SK-N-SH (cell line): ENCODE measurements around the gene S100A10. TPM values are rescaled to one million over a fixed set of nuclear protein-coding genes. Genes with fewer than 3 reads are reported as not detected.

Experiments
- CTCF ChIA-PET: fragments of 300-600, 350-600 bp; formaldehyde crosslinking; extraction: SDS; loops from one replicate; lab custom pipeline; 2021; lab: Yijun Ruan, JAX
- POLR2A ChIA-PET: fragments of 350-600 bp; sonication (Branson Sonifier 250); formaldehyde crosslinking; extraction: SDS; loops from one replicate; lab custom pipeline; 2020; ENCODE audit warnings: antibody characterized with exemption, inconsistent platforms; lab: Yijun Ruan, JAX
- DNase-seq: peaks from one replicate; pipeline ENCODE4 v3.0.0; 2012
- H2AFZ ChIP-seq: fragments of 200-600 bp; sonication (generic); 2 replicates; pipeline ENCODE4 v1.8.1; 2016; ENCODE audit warnings: antibody characterized with exemption, mild to moderate bottlenecking, low read depth
- H3F3A ChIP-seq: fragments of 200-600 bp; sonication (generic); replicated peaks from 2 replicates; pipeline ENCODE3; 2016; ENCODE audit warnings: antibody characterized with exemption, mild to moderate bottlenecking; ENCODE audit not compliant: insufficient read depth
- H3K27ac ChIP-seq, 2 experiments: fragments of 200-500 bp in 1 of 2; fragments of 200-600 bp in 1 of 2; sonication (Bioruptor generic) in 1 of 2; sonication (generic), shearing (Covaris generic) in 1 of 2; 2 replicates each; pipeline versions ENCODE4 v1.5.1 to v1.6.1; 2014 to 2016; ENCODE audit warnings: low read depth in 2 of 2, inconsistent platforms in 1 of 2, low read length in 1 of 2, mild to moderate bottlenecking in 1 of 2, mixed read lengths in 1 of 2
- H3K27me3 ChIP-seq: fragments of 200-600 bp; sonication (generic), shearing (Covaris generic); 2 replicates; pipeline ENCODE4 v1.6.1; 2016; ENCODE audit warnings: mixed run types; ENCODE audit not compliant: insufficient read depth
- H3K36me3 ChIP-seq, 2 experiments: fragments of 200-500 bp in 1 of 2; fragments of 200-600 bp in 1 of 2; sonication (Bioruptor generic) in 1 of 2; sonication (generic) in 1 of 2; replicated peaks in 1 of 2; 2 replicates each; pipeline versions ENCODE3 to v1.5.1; 2014 to 2016; ENCODE audit warnings: low read length in 1 of 2, mild to moderate bottlenecking in 1 of 2; ENCODE audit not compliant: insufficient read depth in 2 of 2, control insufficient read depth in 1 of 2
- H3K4me1 ChIP-seq, 2 experiments: fragments of 200-500 bp in 1 of 2; fragments of 200-600 bp in 1 of 2; sonication (Bioruptor generic) in 1 of 2; sonication (generic), shearing (Covaris generic) in 1 of 2; 2 replicates each; pipeline versions ENCODE4 v1.5.1 to v1.6.1; 2014 to 2016; ENCODE audit warnings: low read depth in 1 of 2, low read length in 1 of 2, mixed run types in 1 of 2; ENCODE audit not compliant: insufficient read depth in 2 of 2, control insufficient read depth in 1 of 2
- H3K4me2 ChIP-seq: fragments of 200-600 bp; sonication (generic), shearing (Covaris generic); 2 replicates; pipeline ENCODE4 v1.6.1; 2017; ENCODE audit warnings: mixed run types
- H3K4me3 ChIP-seq, 2 experiments: fragments of 200-500 bp in 1 of 2; fragments of 200-600 bp in 1 of 2; sonication (Bioruptor generic) in 1 of 2; sonication (generic), shearing (Covaris generic) in 1 of 2; 2 replicates each; pipeline versions ENCODE4 v1.5.1 to v1.8.1; 2014 to 2016; ENCODE audit warnings: low read depth in 2 of 2, inconsistent platforms in 1 of 2, low read length in 1 of 2, mild to moderate bottlenecking in 1 of 2, mixed read lengths in 1 of 2, moderate library complexity in 1 of 2
- H3K79me2 ChIP-seq: fragments of 200-600 bp; sonication (generic); 2 replicates; pipeline ENCODE4 v1.8.1; 2017; ENCODE audit warnings: mild to moderate bottlenecking; ENCODE audit not compliant: insufficient read depth
- H3K9ac ChIP-seq: fragments of 200-600 bp; sonication (generic); 2 replicates; pipeline ENCODE4 v1.6.1; 2017; ENCODE audit warnings: mixed run types
- H3K9me2 ChIP-seq: fragments of 200-600 bp; sonication (generic); 2 replicates; pipeline ENCODE4 v1.6.1; 2017; ENCODE audit warnings: mixed run types
- H3K9me3 ChIP-seq: fragments of 200-600 bp; sonication (generic); 2 replicates; pipeline ENCODE4 v1.6.1; 2017; ENCODE audit warnings: mixed run types, mild to moderate bottlenecking, moderate library complexity
- H4K20me1 ChIP-seq: fragments of 200-600 bp; sonication (generic); 2 replicates; pipeline ENCODE4 v1.6.1; 2017; ENCODE audit warnings: mild to moderate bottlenecking, mixed run types; ENCODE audit not compliant: insufficient read depth
- ELF1 ChIP-seq: IDR thresholded peaks from 2 replicates; pipeline ENCODE4 v1.4.0; 2012
- FOSL2 ChIP-seq: IDR thresholded peaks from 2 replicates; pipeline ENCODE4 v1.4.0; 2012; ENCODE audit warnings: low read depth, mild to moderate bottlenecking, moderate library complexity, borderline replicate concordance
- FOXJ3 ChIP-seq: sonication (generic); formaldehyde crosslinking; IDR thresholded peaks from 2 replicates; pipeline ENCODE4 v1.5.1; 2020; ENCODE audit warnings: mild to moderate bottlenecking, missing genetic modification reagents
- FOXM1 ChIP-seq: IDR thresholded peaks from 2 replicates; pipeline ENCODE4 v1.4.0; 2012; ENCODE audit warnings: low read depth, mild to moderate bottlenecking
- GATA2 ChIP-seq: sonication (generic); formaldehyde crosslinking; IDR thresholded peaks from 2 replicates; pipeline ENCODE4 v1.5.0; 2020; ENCODE audit warnings: mild to moderate bottlenecking, missing genetic modification reagents
- JUND ChIP-seq: IDR thresholded peaks from 2 replicates; pipeline ENCODE4 v1.4.0; 2012
- MEF2A ChIP-seq: IDR thresholded peaks from 2 replicates; pipeline ENCODE4 v1.4.0; 2012; ENCODE audit warnings: low read depth, borderline replicate concordance
- MXI1 ChIP-seq: IDR thresholded peaks from 2 replicates; pipeline ENCODE4 v1.6.1; 2012; ENCODE audit warnings: mild to moderate bottlenecking, low read depth, low read length, improper control_type of control experiment
- NFIC ChIP-seq: IDR thresholded peaks from 2 replicates; pipeline ENCODE4 v1.4.0; 2012; ENCODE audit warnings: borderline replicate concordance
- POLR2AphosphoS5 ChIP-seq: IDR thresholded peaks from 2 replicates; pipeline ENCODE4 v1.6.1; 2012; ENCODE audit warnings: low read depth, low read length
- RAD21 ChIP-seq: IDR thresholded peaks from 2 replicates; pipeline ENCODE4 v1.6.1; 2012; ENCODE audit warnings: mild to moderate bottlenecking, low read length
- RCOR1 ChIP-seq: fragments of 150-350 bp; IDR thresholded peaks from 2 replicates; pipeline ENCODE4 v1.6.1; 2017; ENCODE audit warnings: antibody characterized with exemption, low read length
- RFX5 ChIP-seq: IDR thresholded peaks from 2 replicates; pipeline ENCODE4 v1.6.1; 2012; ENCODE audit warnings: mild to moderate bottlenecking, improper control_type of control experiment, low read length
- RXRA ChIP-seq: IDR thresholded peaks from 2 replicates; pipeline ENCODE4 v1.4.0; 2012; ENCODE audit warnings: low read depth, mild to moderate bottlenecking, borderline replicate concordance
- SIN3A ChIP-seq: IDR thresholded peaks from 2 replicates; pipeline ENCODE4 v1.6.1; 2012; ENCODE audit warnings: low read depth, mild to moderate bottlenecking, low read length, moderate library complexity, borderline replicate concordance
- SMC3 ChIP-seq: IDR thresholded peaks from 2 replicates; pipeline ENCODE4 v1.6.1; 2012; ENCODE audit warnings: low read depth, low read length, improper control_type of control experiment
- YY1 ChIP-seq: IDR thresholded peaks from 2 replicates; pipeline ENCODE4 v1.4.0; 2012; ENCODE audit warnings: low read depth, mild to moderate bottlenecking
- WGBS: methylation state at CpG from one replicate; pipeline ENCODE4 v1.1.6; 2017; ENCODE audit warnings: low lambda C conversion rate; 5-methylcytosine and 5-hydroxymethylcytosine counted together
- polyA plus RNA-seq, 3 experiments: library from polyadenylated mRNA; depleted of rRNA; stranded (reverse); fragments of >200 nt; gene quantifications; 2 replicates each; pipeline ENCODE4 v1.2.3, GENCODE V29; 2012
- TF ChIP-seq, protein P1 (sequence below): fragments of 150-350 bp; IDR thresholded peaks from 2 replicates; pipeline ENCODE4 v1.6.1; 2017; ENCODE audit warnings: antibody characterized with exemption, low read length, low read depth, borderline replicate concordance
- TF ChIP-seq, protein P2 (sequence below): IDR thresholded peaks from 2 replicates; pipeline ENCODE4; 2012
- TF ChIP-seq, protein P3 (sequence below): fragments of 200-600 bp; sonication (generic); IDR thresholded peaks from 2 replicates; pipeline ENCODE4 v1.6.1; 2017; ENCODE audit warnings: antibody characterized with exemption, mild to moderate bottlenecking, moderate library complexity

The S100A10 gene
- polyA plus RNA-seq, 1 of the 3 experiments (the other 2 are of a cell fraction) = 161 TPM

DNA sequence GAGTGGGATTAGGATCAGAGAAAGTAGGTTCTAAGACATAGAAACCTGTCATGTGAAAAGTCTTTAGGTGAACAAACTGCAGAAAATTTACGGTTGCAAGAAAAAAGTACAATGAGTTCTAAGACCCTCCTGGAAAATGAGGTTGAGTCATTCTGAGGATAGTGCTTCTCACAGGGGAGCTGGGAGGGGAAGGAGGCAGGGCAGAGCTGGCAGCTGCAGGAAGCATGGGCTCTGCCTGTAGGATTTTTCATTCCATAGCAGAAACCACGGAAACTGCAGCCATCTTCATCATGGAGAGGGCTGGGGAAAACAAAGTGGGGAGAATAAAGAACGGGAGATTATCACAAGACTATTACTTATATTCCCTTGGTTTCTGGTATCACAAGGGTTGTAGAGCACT, 58.5 kb downstream of the S100A10 start:
- Histone ChIP-seq H3K27me3 (peaks cover 17% of the 10 kb centered on the region), H4K20me1 (no peaks in the 10 kb centered on the region), H3K4me1 (no peaks in the 10 kb centered on the region), H3K27ac (no peak overlapping the region), H3K9ac (no peak overlapping the region), H3F3A (no peaks in the 10 kb centered on the region), H3K9me2 (no peaks in the 10 kb centered on the region), H2AFZ (0 out of 2 replicates have a peak overlapping the region, but pooled peaks have one; percentile 23), H3K36me3 (no peaks in the 10 kb centered on the region), H3K79me2 (no peaks in the 10 kb centered on the region), H3K4me3 (peak overlapping the region in 1 of 2 experiments; percentile 11; a peak in 1 of 4 replicates), H3K9me3 (no peaks in the 10 kb centered on the region), H3K4me2 (no peak overlapping the region)
- no peak for DNase-seq
- ChIA-PET CTCF (interaction anchor here (0.6 to 11.8 kb wide), 11 partner anchors 10 to 118 kb away, joined by 3 to 172 read pairs (median 4); no protein-coding TSS in a partner anchor), POLR2A (no interaction called here)
- 8% methylated on average over 3 of the region's 3 CpGs for whole genome bisulfite sequencing
- TF ChIP-seq MXI1 (no peak), RFX5 (no peak), FOXJ3 (CRISPR knock-in tag) (no peak), NFIC (no peak), FOSL2 (no peak), ELF1 (no peak), SIN3A (no peak), MEF2A (no peak), JUND (no peak), POLR2AphosphoS5 (no peak), YY1 (no peak), RAD21 (no peak), FOXM1 (no peak), GATA2 (CRISPR knock-in tag) (no peak), RCOR1 (no peak)
- TF ChIP-seq, protein P1, sequence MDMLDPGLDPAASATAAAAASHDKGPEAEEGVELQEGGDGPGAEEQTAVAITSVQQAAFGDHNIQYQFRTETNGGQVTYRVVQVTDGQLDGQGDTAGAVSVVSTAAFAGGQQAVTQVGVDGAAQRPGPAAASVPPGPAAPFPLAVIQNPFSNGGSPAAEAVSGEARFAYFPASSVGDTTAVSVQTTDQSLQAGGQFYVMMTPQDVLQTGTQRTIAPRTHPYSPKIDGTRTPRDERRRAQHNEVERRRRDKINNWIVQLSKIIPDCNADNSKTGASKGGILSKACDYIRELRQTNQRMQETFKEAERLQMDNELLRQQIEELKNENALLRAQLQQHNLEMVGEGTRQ = no peak
- TF ChIP-seq, protein P2, sequence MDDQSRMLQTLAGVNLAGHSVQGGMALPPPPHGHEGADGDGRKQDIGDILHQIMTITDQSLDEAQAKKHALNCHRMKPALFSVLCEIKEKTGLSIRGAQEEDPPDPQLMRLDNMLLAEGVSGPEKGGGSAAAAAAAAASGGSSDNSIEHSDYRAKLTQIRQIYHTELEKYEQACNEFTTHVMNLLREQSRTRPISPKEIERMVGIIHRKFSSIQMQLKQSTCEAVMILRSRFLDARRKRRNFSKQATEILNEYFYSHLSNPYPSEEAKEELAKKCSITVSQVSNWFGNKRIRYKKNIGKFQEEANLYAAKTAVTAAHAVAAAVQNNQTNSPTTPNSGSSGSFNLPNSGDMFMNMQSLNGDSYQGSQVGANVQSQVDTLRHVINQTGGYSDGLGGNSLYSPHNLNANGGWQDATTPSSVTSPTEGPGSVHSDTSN = no peak

DNA sequence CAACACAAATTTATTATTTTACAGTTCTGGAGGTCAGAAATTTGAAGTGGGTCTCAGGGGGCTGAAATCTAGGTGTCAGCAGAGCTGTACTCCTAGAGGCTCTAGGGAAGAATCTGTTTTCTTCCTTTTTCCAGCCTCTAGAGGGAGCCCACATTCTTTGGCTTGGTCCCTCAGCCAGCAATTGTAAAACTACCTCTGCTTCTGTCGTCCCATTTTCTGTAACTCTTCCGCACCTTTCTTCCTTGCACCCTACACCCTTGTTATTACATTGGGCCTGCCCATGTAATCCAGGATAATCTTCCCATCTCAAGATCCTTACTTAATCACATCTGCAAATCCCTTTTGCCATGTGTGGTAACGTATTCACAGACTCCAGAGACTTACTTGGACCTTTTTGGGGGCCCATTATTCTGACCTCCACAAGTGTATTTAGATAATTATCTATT, 59.6 kb downstream of the S100A10 start:
- TF ChIP-seq RAD21 (peak; percentile 90), RCOR1 (no peak), RXRA (no peak), SMC3 (peak; percentile 85), SIN3A (no peak)
- TF ChIP-seq, protein P3, sequence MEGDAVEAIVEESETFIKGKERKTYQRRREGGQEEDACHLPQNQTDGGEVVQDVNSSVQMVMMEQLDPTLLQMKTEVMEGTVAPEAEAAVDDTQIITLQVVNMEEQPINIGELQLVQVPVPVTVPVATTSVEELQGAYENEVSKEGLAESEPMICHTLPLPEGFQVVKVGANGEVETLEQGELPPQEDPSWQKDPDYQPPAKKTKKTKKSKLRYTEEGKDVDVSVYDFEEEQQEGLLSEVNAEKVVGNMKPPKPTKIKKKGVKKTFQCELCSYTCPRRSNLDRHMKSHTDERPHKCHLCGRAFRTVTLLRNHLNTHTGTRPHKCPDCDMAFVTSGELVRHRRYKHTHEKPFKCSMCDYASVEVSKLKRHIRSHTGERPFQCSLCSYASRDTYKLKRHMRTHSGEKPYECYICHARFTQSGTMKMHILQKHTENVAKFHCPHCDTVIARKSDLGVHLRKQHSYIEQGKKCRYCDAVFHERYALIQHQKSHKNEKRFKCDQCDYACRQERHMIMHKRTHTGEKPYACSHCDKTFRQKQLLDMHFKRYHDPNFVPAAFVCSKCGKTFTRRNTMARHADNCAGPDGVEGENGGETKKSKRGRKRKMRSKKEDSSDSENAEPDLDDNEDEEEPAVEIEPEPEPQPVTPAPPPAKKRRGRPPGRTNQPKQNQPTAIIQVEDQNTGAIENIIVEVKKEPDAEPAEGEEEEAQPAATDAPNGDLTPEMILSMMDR = peak; percentile 91
- TF ChIP-seq, all 33 proteins: peak for 3
- Histone ChIP-seq H3K4me2 (no peak overlapping the region), H3K27me3 (peaks cover 20% of the 10 kb centered on the region), H3K9ac (no peak overlapping the region), H2AFZ (no peak overlapping the region), H3K79me2 (no peaks in the 10 kb centered on the region), H3K27ac (no peak overlapping the region), H3K4me3 (peak overlapping the region in 1 of 2 experiments; percentile 43; a peak in 1 of 4 replicates), H3K9me3 (no peaks in the 10 kb centered on the region), H3K9me2 (no peaks in the 10 kb centered on the region), H3F3A (no peaks in the 10 kb centered on the region), H4K20me1 (no peaks in the 10 kb centered on the region), H3K36me3 (no peaks in the 10 kb centered on the region), H3K4me1 (no peaks in the 10 kb centered on the region)
- 7% methylated on average over 3 of the region's 3 CpGs for WGBS
- ChIA-PET CTCF (interaction anchor here (0.6 to 11.8 kb wide), 31 partner anchors 9 to 247 kb away, joined by 3 to 172 read pairs (median 4); no protein-coding TSS in a partner anchor), POLR2A (no interaction called here)
- peak; percentile 52 for DNase-seq
